ENCODE results near the gene FGF14.

Gene FGF14

GRCh38 chr13:102344410-102344809 is 57.4 kb downstream of the FGF14 start:
- TF ChIP-seq GATA2 (IDR thresholded peaks at IDR 0.05; ENCODE audit: low read depth, low read length) (no peak), GATA3 (IDR thresholded peaks at IDR 0.05; ENCODE audit: low read depth, low read length) (no peak)

GRCh38 chr13:102333320-102334198 is 68.3 kb downstream of the FGF14 start:
- TF ChIP-seq GATA2 (IDR thresholded peaks at IDR 0.05; ENCODE audit: low read depth, low read length) (no peak), GATA3 (IDR thresholded peaks at IDR 0.05; ENCODE audit: low read depth, low read length) (no peak)

- TF ChIP-seq GATA2 (IDR thresholded peaks at IDR 0.05; ENCODE audit: low read depth, low read length): no peak
- no peak for TF ChIP-seq GATA3 (IDR thresholded peaks at IDR 0.05; ENCODE audit: low read depth, low read length)
These were observed 72.9 kb downstream of the FGF14 start for GRCh38 chr13:102328909-102329308.

- TF ChIP-seq GATA2 (IDR thresholded peaks at IDR 0.05; ENCODE audit: low read depth, low read length): no peak
- no peak for TF ChIP-seq GATA3 (IDR thresholded peaks at IDR 0.05; ENCODE audit: low read depth, low read length)
These were observed 74.7 kb downstream of the FGF14 start for GRCh38 chr13:102327119-102327617.

GRCh38 chr13:102326381-102327118 is 75.3 kb downstream of the FGF14 start:
- TF ChIP-seq GATA2 (IDR thresholded peaks at IDR 0.05; ENCODE audit: low read depth, low read length) (no peak), GATA3 (IDR thresholded peaks at IDR 0.05; ENCODE audit: low read depth, low read length) (no peak)

GRCh38 chr13:102325321-102325720 is 76.5 kb downstream of the FGF14 start:
- no peak for TF ChIP-seq GATA3 (IDR thresholded peaks at IDR 0.05; ENCODE audit: low read depth, low read length)

GRCh38 chr13:102323505-102323904 is 78.3 kb downstream of the FGF14 start:
- TF ChIP-seq GATA3 (IDR thresholded peaks at IDR 0.05; ENCODE audit: low read depth, low read length) (no peak), GATA2 (IDR thresholded peaks at IDR 0.05; ENCODE audit: low read depth, low read length) (no peak)

GRCh38 chr13:102323012-102323411 is 78.8 kb downstream of the FGF14 start:
- TF ChIP-seq GATA3 (IDR thresholded peaks at IDR 0.05; ENCODE audit: low read depth, low read length): no peak
- TF ChIP-seq GATA2 (IDR thresholded peaks at IDR 0.05; ENCODE audit: low read depth, low read length): no peak

- no peak for TF ChIP-seq GATA2 (IDR thresholded peaks at IDR 0.05; ENCODE audit: low read depth, low read length)
- no peak for TF ChIP-seq GATA3 (IDR thresholded peaks at IDR 0.05; ENCODE audit: low read depth, low read length)
These were observed 79.6 kb downstream of the FGF14 start for GRCh38 chr13:102322211-102322610.

GRCh38 chr13:102318233-102318632 is 83.6 kb downstream of the FGF14 start:
- TF ChIP-seq GATA3 (IDR thresholded peaks at IDR 0.05; ENCODE audit: low read depth, low read length): no peak
- TF ChIP-seq GATA2 (IDR thresholded peaks at IDR 0.05; ENCODE audit: low read depth, low read length): no peak

- TF ChIP-seq GATA2 (IDR thresholded peaks at IDR 0.05; ENCODE audit: low read depth, low read length): no peak
- no peak for TF ChIP-seq GATA3 (IDR thresholded peaks at IDR 0.05; ENCODE audit: low read depth, low read length)
These were observed 84.3 kb downstream of the FGF14 start for GRCh38 chr13:102317593-102317992.

GRCh38 chr13:102316732-102317131 is 85.1 kb downstream of the FGF14 start:
- TF ChIP-seq GATA3 (IDR thresholded peaks at IDR 0.05; ENCODE audit: low read depth, low read length): no peak
- TF ChIP-seq GATA2 (IDR thresholded peaks at IDR 0.05; ENCODE audit: low read depth, low read length): no peak

- TF ChIP-seq GATA3 (IDR thresholded peaks at IDR 0.05; ENCODE audit: low read depth, low read length) (no peak), GATA2 (IDR thresholded peaks at IDR 0.05; ENCODE audit: low read depth, low read length) (no peak)
These were observed 89.0 kb downstream of the FGF14 start for GRCh38 chr13:102312841-102313240.

GRCh38 chr13:102311901-102312300 is 89.9 kb downstream of the FGF14 start:
- TF ChIP-seq GATA2 (IDR thresholded peaks at IDR 0.05; ENCODE audit: low read depth, low read length): no peak
- TF ChIP-seq GATA3 (IDR thresholded peaks at IDR 0.05; ENCODE audit: low read depth, low read length): no peak

GRCh38 chr13:102311419-102311796 is 90.4 kb downstream of the FGF14 start:
- TF ChIP-seq GATA3 (IDR thresholded peaks at IDR 0.05; ENCODE audit: low read depth, low read length): no peak
- TF ChIP-seq GATA2 (IDR thresholded peaks at IDR 0.05; ENCODE audit: low read depth, low read length): no peak
